GM12873 (cell line): ENCODE measurements around the gene TMEM37.

ENCODE experiments used
- CTCF ChIP-seq: IDR thresholded peaks from 2 replicates; pipeline ENCODE4 v1.5.1; 2012; ENCODE audit warnings: low read depth, mild to moderate bottlenecking, moderate library complexity, low read length, control low read depth; ENCODE audit not compliant: insufficient read depth; ENCODE audit errors: missing control alignments

The TMEM37 gene

GRCh38 chr2:119425119-119425405 is 6.6 kb upstream of the TMEM37 start:
- TF ChIP-seq CTCF = no peak

GRCh38 chr2:119425620-119426395 is 5.8 kb upstream of the TMEM37 start:
- TF ChIP-seq CTCF = no peak

GRCh38 chr2:119426396-119426675 is 5.3 kb upstream of the TMEM37 start:
- TF ChIP-seq CTCF = no peak

GRCh38 chr2:119426801-119427395 is 4.8 kb upstream of the TMEM37 start:
- no peak for TF ChIP-seq CTCF

GRCh38 chr2:119427756-119428155 is 3.9 kb upstream of the TMEM37 start:
- no peak for TF ChIP-seq CTCF

- no peak for TF ChIP-seq CTCF
Measured at GRCh38 chr2:119428488-119429224, 3.0 kb upstream of the TMEM37 start.

GRCh38 chr2:119429225-119429981 is 2.3 kb upstream of the TMEM37 start:
- no peak for TF ChIP-seq CTCF
